22Rv1 (cell line): ENCODE data around the gene CFL1.

Experiments
- CTCF ChIP-seq: fragments of 450-650 bp; IDR thresholded peaks from 2 replicates; pipeline ENCODE4 v1.5.1; 2017; ENCODE audit warnings: mild to moderate bottlenecking
- ZFX ChIP-seq: fragments of 450-650 bp; IDR thresholded peaks from 2 replicates; pipeline ENCODE4 v1.6.1; 2017; ENCODE audit warnings: antibody characterized with exemption, borderline replicate concordance

DNA sequence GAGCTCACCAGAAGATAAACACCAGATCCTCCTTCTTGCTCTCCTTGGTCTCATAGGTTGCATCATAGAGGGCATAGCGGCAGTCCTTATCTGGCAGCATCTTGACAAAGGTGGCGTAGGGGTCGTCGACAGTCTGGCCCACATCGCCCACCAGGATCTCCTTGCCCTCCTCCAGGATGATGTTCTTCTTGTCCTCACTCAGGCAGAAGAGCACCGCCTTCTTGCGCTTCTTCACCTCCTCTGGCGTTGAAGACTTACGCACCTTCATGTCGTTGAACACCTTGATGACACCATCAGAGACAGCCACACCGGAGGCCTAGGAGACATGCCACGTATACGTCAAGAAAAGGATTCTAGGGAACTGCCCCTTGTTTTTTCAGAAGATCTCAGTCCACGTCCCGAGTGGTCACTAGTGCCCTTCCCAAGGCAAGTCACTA lies 2.0 kb downstream of the CFL1 start:
- TF ChIP-seq CTCF (no peak), ZFX (no peak)
